ENCODE measurements around the gene GJC2.
"Not testable (repeated sequence)": the region's sequence is repeated elsewhere in the genome, so short reads cannot be mapped to it uniquely, and the experiment has no call there.

- TF ChIP-seq CTCF (IDR thresholded peaks at IDR 0.05; ENCODE audit: low read depth, low read length); POLR2A (IDR thresholded peaks at IDR 0.05; ENCODE audit: extremely low read depth, insufficient read length); MAX (IDR thresholded peaks at IDR 0.05; ENCODE audit: low read depth, low read length); MYC (IDR thresholded peaks at IDR 0.05; ENCODE audit: low read depth, low read length): not testable (repeated sequence)
Measured at GRCh38 chr1:228188249-228188648, 38.5 kb downstream of the GJC2 start.

All from NB4 (cell line).